ENCODE data around the gene BICDL1. TPM values are rescaled to one million over a fixed set of nuclear protein-coding genes. Genes with fewer than 3 reads are reported as not detected.

Gene BICDL1
- total and polyA plus RNA-seq, 2 donors (not counting 1 experiment from before 2014, with no cell fraction given): not detected

DNA sequence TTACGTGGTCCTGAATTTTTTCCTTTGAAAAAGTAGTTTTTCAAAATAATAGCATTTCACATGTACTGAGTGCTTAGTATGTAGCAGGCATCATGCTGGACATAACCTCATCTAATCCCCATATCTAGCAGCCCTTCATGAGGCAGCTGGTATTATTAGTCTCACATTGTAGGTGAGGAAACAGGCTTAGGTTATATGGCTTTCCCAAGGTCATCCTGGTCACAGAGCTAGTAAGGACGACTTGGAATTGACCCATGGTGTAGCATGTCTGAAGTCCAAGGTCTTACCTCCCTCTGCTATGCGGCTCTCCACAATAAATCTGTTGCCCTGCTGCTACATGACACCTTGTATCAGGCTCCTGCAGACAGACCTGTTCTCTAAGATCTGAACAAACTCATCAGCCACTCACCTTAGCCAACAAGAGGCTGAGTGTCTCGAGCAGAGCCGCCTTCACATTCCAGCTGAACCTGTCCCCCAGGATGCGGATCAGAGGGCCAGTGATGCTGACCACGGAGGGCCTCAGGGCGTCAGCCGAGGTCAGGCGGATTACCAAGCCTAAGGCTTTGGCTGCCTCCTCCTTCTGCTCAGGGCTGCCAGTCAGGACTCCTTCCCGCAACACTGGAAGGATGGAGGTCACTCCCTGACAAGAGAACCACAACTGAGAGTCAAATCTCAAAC is 147.2 kb downstream of the BICDL1 start:
- Histone ChIP-seq H3K9me3 (ENCODE audit: control insufficient read depth, insufficient read depth, low read depth, low read length) (no peaks in the 10 kb centered on the region), H3K4me1 (ENCODE audit: control insufficient read depth, extremely low read depth, insufficient read depth, low read length) (no peaks in the 10 kb centered on the region), H3K27ac (ENCODE audit: insufficient read depth, low read length) (no peak overlapping the region), H3K4me3 (replicated peaks in 1 of 4; ENCODE audit: control extremely low read depth in 1 of 4, insufficient read depth in 1 of 4, low read depth in 3 of 4, low read length in 4 of 4) (no peak overlapping the region), H3K4me2 (ENCODE audit: extremely low read depth, insufficient read depth, low read length) (no peak overlapping the region), H2AFZ (ENCODE audit: low read length) (no peak overlapping the region), H3K27me3 (ENCODE audit: control insufficient read depth, insufficient read depth, low read length) (no peaks in the 10 kb centered on the region), H3K36me3 (ENCODE audit: control insufficient read depth, insufficient read depth, low read length) (peaks cover 52% of the 10 kb centered on the region), H3K9ac (ENCODE audit: insufficient read depth, low read length) (no peak overlapping the region), H4K20me1 (ENCODE audit: control insufficient read depth, extremely low read depth, insufficient read depth, low read length) (no peaks in the 10 kb centered on the region), H3K79me2 (ENCODE audit: control insufficient read depth, insufficient read depth, low read length) (no peaks in the 10 kb centered on the region)
- no peak for TF ChIP-seq EZH2 (IDR thresholded peaks at IDR 0.05; ENCODE audit: low read length, missing control alignments)
- TF ChIP-seq, protein P1, sequence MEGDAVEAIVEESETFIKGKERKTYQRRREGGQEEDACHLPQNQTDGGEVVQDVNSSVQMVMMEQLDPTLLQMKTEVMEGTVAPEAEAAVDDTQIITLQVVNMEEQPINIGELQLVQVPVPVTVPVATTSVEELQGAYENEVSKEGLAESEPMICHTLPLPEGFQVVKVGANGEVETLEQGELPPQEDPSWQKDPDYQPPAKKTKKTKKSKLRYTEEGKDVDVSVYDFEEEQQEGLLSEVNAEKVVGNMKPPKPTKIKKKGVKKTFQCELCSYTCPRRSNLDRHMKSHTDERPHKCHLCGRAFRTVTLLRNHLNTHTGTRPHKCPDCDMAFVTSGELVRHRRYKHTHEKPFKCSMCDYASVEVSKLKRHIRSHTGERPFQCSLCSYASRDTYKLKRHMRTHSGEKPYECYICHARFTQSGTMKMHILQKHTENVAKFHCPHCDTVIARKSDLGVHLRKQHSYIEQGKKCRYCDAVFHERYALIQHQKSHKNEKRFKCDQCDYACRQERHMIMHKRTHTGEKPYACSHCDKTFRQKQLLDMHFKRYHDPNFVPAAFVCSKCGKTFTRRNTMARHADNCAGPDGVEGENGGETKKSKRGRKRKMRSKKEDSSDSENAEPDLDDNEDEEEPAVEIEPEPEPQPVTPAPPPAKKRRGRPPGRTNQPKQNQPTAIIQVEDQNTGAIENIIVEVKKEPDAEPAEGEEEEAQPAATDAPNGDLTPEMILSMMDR (conservative IDR thresholded peaks at IDR 0.05 in 1 of 2, IDR thresholded peaks at IDR 0.05 in 1 of 2; ENCODE audit: low read depth in 1 of 2, low read length in 2 of 2): no peak
- DNase-seq (ENCODE audit: low read depth in 2 of 2): no peak

DNA sequence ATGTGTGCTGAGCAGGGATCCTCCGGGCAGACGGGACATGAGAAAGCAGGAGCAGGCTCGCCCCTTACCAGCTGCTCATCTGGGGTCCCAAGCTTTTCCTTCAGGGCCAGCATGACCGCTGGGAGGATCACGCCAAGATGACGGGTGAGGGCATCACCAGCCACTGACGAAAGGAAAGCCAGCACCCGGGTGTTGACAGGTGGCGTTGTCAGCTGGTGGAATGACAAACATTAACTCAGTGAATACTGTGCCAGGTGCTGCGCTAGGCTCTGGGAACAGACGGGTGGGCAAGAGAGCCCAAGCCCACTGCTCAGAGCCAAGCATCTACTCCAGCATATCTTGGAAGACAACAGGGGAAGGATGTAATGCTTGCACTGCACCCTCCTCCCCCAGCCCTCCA is 148.8 kb downstream of the BICDL1 start:
- peaks cover 55% of the 10 kb centered on the region for H3K36me3 ChIP-seq (ENCODE audit: control insufficient read depth, insufficient read depth, low read length)
- H3K9ac ChIP-seq (ENCODE audit: insufficient read depth, low read length): no peak overlapping the region
- no peaks in the 10 kb centered on the region for H4K20me1 ChIP-seq (ENCODE audit: control insufficient read depth, extremely low read depth, insufficient read depth, low read length)
- H3K4me2 ChIP-seq (ENCODE audit: extremely low read depth, insufficient read depth, low read length): no peak overlapping the region
- no peaks in the 10 kb centered on the region for H3K9me3 ChIP-seq (ENCODE audit: control insufficient read depth, insufficient read depth, low read depth, low read length)
- TF ChIP-seq, protein P1 (conservative IDR thresholded peaks at IDR 0.05 in 1 of 2, IDR thresholded peaks at IDR 0.05 in 1 of 2; ENCODE audit: low read depth in 1 of 2, low read length in 2 of 2): no peak
- no peak for TF ChIP-seq EZH2 (IDR thresholded peaks at IDR 0.05; ENCODE audit: low read length, missing control alignments)
- no peak for DNase-seq (ENCODE audit: low read depth in 2 of 2)
- no peak overlapping the region for H2AFZ ChIP-seq (ENCODE audit: low read length)
- no peaks in the 10 kb centered on the region for H3K27me3 ChIP-seq (ENCODE audit: control insufficient read depth, insufficient read depth, low read length)
- H3K4me1 ChIP-seq (ENCODE audit: control insufficient read depth, extremely low read depth, insufficient read depth, low read length): no peaks in the 10 kb centered on the region
- H3K79me2 ChIP-seq (ENCODE audit: control insufficient read depth, insufficient read depth, low read length): no peaks in the 10 kb centered on the region
- H3K27ac ChIP-seq (ENCODE audit: insufficient read depth, low read length): no peak overlapping the region
- no peak overlapping the region for H3K4me3 ChIP-seq (replicated peaks in 1 of 4; ENCODE audit: control extremely low read depth in 1 of 4, insufficient read depth in 1 of 4, low read depth in 3 of 4, low read length in 4 of 4)

DNA sequence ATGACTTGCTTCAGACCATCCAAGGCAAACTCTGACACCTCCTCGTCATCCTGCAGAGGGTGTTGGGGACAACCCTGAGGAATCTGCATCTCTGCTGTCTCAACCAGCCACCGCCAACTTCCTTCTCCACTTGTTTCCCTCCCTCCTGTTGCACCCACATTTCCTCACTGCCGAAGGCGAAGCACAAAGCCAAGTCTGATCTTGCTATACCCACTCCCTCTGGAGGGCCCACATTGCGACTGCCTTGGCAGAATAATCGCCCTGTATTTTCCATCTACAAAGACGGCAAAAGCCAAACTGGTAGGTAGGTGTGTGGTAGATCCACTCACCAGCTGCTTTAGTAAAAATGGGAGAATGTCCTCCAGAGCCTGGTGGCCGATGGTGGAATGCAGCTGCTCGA is 149.3 kb downstream of the BICDL1 start:
- Histone ChIP-seq H3K27ac (ENCODE audit: insufficient read depth, low read length) (no peak overlapping the region), H3K4me2 (ENCODE audit: extremely low read depth, insufficient read depth, low read length) (no peak overlapping the region), H3K4me3 (replicated peaks in 1 of 4; ENCODE audit: control extremely low read depth in 1 of 4, insufficient read depth in 1 of 4, low read depth in 3 of 4, low read length in 4 of 4) (no peak overlapping the region), H3K27me3 (ENCODE audit: control insufficient read depth, insufficient read depth, low read length) (no peaks in the 10 kb centered on the region), H2AFZ (ENCODE audit: low read length) (no peak overlapping the region), H3K79me2 (ENCODE audit: control insufficient read depth, insufficient read depth, low read length) (no peaks in the 10 kb centered on the region), H3K9ac (ENCODE audit: insufficient read depth, low read length) (no peak overlapping the region), H4K20me1 (ENCODE audit: control insufficient read depth, extremely low read depth, insufficient read depth, low read length) (no peaks in the 10 kb centered on the region), H3K4me1 (ENCODE audit: control insufficient read depth, extremely low read depth, insufficient read depth, low read length) (no peaks in the 10 kb centered on the region), H3K9me3 (ENCODE audit: control insufficient read depth, insufficient read depth, low read depth, low read length) (no peaks in the 10 kb centered on the region), H3K36me3 (ENCODE audit: control insufficient read depth, insufficient read depth, low read length) (peaks cover 53% of the 10 kb centered on the region)
- TF ChIP-seq EZH2 (IDR thresholded peaks at IDR 0.05; ENCODE audit: low read length, missing control alignments): no peak
- TF ChIP-seq, protein P1 (conservative IDR thresholded peaks at IDR 0.05 in 1 of 2, IDR thresholded peaks at IDR 0.05 in 1 of 2; ENCODE audit: low read depth in 1 of 2, low read length in 2 of 2): no peak
- no peak for DNase-seq (ENCODE audit: low read depth in 2 of 2)
